ENCODE measurements around the gene CNTNAP2.

GRCh38 chr7:147332988-147333387 lies 1216.4 kb downstream of the CNTNAP2 start:
- TF ChIP-seq CTCF (IDR thresholded peaks at IDR 0.05) (no peak), POLR2A (IDR thresholded peaks at IDR 0.05) (no peak)
